Epithelial cell of proximal tubule (primary cell): ENCODE results near the gene IFT20. TPM values are rescaled to one million over a fixed set of nuclear protein-coding genes. Genes with fewer than 3 reads are reported as not detected.

Source experiments
- DNase-seq: peaks from one replicate; pipeline ENCODE4 v3.0.0-alpha.2; 2011; ENCODE audit warnings: low read depth
- H3K4me3 ChIP-seq: 2 replicates; pipeline ENCODE4 v1.5.1; 2011; ENCODE audit warnings: low read depth, mild to moderate bottlenecking, low read length
- total RNA-seq: library from RNA; depleted of rRNA; stranded (reverse); fragments of >200 nt; gene quantifications from 2 replicates; pipeline ENCODE4 v1.2.3, GENCODE V29; 2015
- TF ChIP-seq, protein P1 (sequence below): conservative IDR thresholded peaks from 2 replicates; pipeline ENCODE4 v1.5.1; 2012; ENCODE audit warnings: low read depth, mild to moderate bottlenecking, low read length

Gene IFT20
- total RNA-seq, 1 donor from 2014 or later = 32.9 TPM

DNA sequence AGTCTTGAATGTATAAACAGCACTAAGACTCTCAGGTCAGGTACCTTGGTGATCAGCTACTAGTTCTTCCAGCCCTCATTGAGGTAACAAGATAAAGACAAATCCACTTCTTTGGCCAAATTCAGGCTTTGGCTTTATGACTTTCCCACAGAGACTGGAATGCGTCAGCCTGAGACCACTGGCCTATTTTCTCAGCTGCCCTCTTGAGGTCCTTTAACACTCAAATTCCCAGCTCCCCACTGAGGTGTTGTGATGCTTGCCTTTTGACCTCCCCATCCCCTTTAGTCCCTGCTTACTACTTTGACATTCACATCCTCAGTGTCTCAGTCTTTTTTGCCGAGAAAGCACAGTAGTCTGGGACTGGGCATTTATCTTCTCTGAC lies 10.9 kb upstream of the IFT20 start:
- TF ChIP-seq, protein P1, sequence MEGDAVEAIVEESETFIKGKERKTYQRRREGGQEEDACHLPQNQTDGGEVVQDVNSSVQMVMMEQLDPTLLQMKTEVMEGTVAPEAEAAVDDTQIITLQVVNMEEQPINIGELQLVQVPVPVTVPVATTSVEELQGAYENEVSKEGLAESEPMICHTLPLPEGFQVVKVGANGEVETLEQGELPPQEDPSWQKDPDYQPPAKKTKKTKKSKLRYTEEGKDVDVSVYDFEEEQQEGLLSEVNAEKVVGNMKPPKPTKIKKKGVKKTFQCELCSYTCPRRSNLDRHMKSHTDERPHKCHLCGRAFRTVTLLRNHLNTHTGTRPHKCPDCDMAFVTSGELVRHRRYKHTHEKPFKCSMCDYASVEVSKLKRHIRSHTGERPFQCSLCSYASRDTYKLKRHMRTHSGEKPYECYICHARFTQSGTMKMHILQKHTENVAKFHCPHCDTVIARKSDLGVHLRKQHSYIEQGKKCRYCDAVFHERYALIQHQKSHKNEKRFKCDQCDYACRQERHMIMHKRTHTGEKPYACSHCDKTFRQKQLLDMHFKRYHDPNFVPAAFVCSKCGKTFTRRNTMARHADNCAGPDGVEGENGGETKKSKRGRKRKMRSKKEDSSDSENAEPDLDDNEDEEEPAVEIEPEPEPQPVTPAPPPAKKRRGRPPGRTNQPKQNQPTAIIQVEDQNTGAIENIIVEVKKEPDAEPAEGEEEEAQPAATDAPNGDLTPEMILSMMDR = no peak
- DNase-seq = no peak
- H3K4me3 ChIP-seq = no peak overlapping the region

DNA sequence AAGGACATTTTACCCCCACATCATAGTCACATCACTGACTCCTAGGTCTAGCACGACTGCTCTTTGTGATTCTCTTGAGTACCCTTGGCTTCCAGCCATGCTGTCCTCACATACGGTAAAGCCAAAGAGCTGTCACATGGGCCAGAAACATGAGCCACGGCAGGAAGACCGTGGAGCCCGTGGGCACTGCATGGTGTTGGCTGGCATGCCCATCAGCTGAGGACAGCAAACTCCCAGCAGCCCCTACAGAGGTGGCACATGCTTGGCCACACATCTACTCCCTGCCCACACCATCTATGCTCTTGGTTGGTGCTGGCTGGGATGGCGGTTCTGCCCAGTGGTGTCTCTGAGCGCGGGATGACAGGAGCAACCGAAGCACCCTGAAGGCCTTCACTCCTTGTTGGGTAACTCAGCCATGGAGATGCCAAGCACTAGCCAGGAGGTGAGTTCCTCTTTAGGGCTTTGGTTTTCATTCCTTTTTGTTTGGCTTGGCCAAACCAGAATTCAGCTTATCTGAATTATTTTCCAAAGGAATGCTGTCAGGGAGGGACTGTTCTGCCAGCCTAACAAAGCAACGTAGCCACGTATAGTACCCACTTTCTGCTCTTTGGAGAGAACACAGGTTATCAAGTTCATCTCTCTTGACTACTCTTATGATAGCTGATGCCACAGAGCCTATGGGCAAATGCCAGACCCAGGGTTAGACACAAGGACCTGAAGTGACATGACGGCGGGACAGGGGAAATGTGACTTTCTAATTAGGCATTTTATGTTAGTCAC lies 10.3 kb upstream of the IFT20 start:
- TF ChIP-seq, protein P1 = no peak
- no peak for DNase-seq
- H3K4me3 ChIP-seq = no peak overlapping the region

DNA sequence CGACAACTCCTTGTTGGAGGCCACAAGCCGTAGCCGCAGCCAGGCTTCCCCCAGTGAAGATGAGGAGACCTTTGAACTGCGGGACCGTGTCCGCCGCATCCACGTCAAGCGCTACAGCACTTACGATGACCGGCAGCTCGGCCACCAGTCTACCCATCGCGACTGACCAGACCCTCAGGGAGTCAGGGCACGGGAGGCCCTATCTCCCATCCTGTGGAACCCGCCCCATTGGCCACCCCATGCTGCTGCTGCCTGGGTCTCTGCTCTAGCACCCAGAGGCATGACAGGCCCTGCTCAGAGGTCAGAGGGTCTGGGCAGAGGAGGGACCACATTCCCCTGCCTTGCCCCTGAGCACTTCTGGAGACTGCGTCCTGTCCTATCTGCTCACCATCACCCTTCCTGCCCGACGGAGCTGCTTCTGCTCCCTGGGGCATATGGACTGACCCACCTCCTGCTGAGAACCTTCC lies 9.2 kb upstream of the IFT20 start:
- H3K4me3 ChIP-seq = no peak overlapping the region
- no peak for DNase-seq
- TF ChIP-seq, protein P1 = no peak

DNA sequence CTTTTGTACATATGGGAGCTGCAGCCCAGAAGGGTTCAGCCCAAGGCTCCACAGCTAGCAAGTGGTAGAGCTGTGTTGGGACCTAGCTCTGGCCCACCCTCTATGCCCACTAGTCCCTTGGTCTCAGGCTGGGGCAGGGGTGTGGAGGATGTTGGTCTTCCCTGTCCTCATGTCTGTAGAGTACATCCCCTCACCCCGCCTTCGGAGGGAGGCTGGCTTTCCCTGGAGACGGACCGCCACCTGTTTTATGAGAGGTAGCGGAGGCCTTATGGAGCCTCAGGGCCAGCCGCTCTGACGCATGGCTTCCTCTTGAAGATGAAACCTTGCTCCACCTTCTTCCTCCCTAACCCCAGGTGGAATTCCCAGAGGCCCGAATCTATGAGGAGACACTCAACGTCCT lies 8.7 kb upstream of the IFT20 start:
- TF ChIP-seq, protein P1 = no peak
- no peak overlapping the region for H3K4me3 ChIP-seq
- no peak for DNase-seq

DNA sequence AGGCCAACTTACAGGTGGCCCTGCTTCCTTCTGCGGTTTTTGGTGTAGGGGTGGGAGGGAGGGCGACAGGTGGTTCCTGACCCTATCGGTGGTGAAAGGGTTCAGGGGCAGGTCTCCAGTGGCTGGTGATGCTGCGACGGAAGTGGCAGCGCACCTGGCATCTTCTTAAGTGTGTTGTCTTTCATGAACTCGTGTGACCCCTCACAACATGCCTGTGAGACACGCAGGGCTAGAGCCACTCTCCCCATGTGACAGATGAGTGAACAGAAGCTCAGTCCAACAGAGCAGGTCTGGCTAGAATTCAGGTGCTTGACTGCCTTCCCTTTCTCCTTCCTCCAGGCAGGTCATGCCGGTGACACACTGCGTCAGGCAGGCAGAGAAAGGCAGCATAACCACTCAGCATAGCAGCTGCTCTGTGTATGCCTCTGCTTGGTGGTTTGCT lies 8.2 kb upstream of the IFT20 start:
- no peak for DNase-seq
- TF ChIP-seq, protein P1 = no peak
- no peak overlapping the region for H3K4me3 ChIP-seq

DNA sequence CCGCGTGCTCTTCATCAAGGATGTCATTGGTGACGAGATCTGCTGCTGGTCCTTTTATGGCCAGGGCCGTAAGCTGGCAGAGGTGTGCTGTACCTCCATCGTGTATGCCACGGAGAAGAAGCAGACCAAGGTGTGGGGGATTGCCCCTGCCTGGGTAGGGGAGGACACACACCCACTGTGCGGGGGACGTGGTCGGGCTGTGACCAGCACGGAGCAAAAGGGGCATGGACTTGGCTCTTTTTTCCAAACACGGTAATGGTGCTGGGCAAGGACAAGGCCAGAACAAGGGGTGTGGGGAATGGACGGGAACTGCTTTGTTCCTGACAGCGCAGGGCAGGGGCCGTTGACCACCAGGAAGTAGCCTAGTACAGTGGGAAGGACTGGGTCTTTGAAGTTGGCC lies 7.0 kb upstream of the IFT20 start:
- TF ChIP-seq, protein P1 = no peak
- H3K4me3 ChIP-seq = no peak overlapping the region
- no peak for DNase-seq

DNA sequence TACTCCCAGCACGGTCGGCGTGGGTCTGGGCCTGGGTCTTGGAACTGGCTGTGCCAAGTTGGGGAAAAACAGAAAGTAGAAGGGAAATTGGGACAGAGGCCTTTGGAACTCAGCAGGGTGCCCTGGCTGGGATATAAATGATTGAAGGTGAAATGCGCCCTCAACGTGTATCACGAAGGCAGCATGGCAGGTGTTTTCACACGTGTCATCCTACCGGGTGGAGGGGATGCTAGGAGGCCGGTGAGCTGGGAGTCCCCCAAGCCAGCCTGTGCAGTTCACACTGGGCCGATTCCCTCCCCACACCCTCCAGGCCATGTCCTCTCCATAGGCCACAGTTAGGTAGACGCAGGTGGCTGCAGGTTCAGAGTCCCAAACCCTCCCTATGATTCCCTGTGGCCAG lies 6.2 kb upstream of the IFT20 start:
- TF ChIP-seq, protein P1 = no peak
- no peak for DNase-seq
- no peak overlapping the region for H3K4me3 ChIP-seq
